ENCODE results near the gene WWOX. TPM values are rescaled to one million over a fixed set of nuclear protein-coding genes. Genes with fewer than 3 reads are reported as not detected.

Gene WWOX
- total and polyA plus RNA-seq, 2 of the 13 experiments (the other 11 are each of a cell fraction or from before 2014, with no cell fraction given) = 9.1 to 37.4 TPM

DNA sequence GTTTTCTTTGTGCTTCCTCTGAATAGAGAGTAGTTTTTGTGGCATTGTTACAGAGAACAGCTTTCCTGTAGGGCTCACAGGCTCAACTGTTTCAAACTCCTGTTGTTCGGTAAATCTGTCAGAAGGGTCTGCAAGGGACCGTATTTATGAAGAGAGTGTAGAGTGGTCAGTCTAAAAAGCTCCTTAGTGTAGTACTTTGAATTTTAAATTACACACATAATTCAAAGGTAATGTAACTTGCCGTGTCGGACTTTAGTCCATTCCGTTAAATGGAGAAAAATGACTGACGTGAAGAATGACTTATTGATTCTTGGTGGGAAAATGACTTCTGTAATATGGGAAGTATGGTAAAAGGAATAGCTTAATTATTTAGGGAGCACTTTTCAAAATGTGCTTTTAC, 190.9 kb downstream of the WWOX start:
- Histone ChIP-seq H4K20me1 (ENCODE audit: insufficient read depth, low read length) (no peaks in the 10 kb centered on the region), H2AFZ (ENCODE audit: low read length) (no peak overlapping the region), H3K4me2 (ENCODE audit: low read depth, low read length) (no peak overlapping the region), H3K27ac (ENCODE audit: extremely low read length, insufficient read depth, low read length) (peak overlapping the region; percentile 12), H3K4me1 (ENCODE audit: insufficient read depth, low read length) (peaks cover 66% of the 10 kb centered on the region), H3K27me3 (ENCODE audit: control insufficient read depth in 1 of 2, insufficient read depth in 2 of 2, low read length in 2 of 2) (no peaks in the 10 kb centered on the region), H3K36me3 (replicated peaks in 1 of 2; ENCODE audit: control insufficient read depth in 1 of 2, insufficient read depth in 2 of 2, low read length in 2 of 2) (no peaks in the 10 kb centered on the region), H3K4me3 (replicated peaks in 1 of 3; ENCODE audit: insufficient read depth in 1 of 3, low read depth in 2 of 3, low read length in 3 of 3) (no peak overlapping the region), H3K9ac (ENCODE audit: insufficient read depth, low read depth, low read length) (no peak overlapping the region), H3K79me2 (ENCODE audit: insufficient read depth, low read length) (no peaks in the 10 kb centered on the region), H3K9me3 (ENCODE audit: low read length) (no peaks in the 10 kb centered on the region)
- 89% methylated on average over 6 of the region's 6 CpGs for WGBS (ENCODE audit: low lambda C conversion rate)
- ATAC-seq (no peak), DNase-seq (ENCODE audit: low spot score) (no peak), FAIRE-seq (no peak)
- ChIA-PET CTCF (ENCODE audit: low intra/inter-chr PET ratio, low total read pairs) (no interaction called here), POLR2A (no interaction called here)
- intact Hi-C loops (cut with micrococcal nuclease; ENCODE audit: unreplicated experiment) (no loop called here), in situ Hi-C loops (cut with HindIII; ENCODE audit: extremely low pct_ligation_motif_present, low pct_unique_long_range_greater_than_20kb) (no loop called here)
- BruUV-seq (replicated peaks) = no TSS peak
- TF ChIP-seq YY1 (IDR thresholded peaks at IDR 0.05; ENCODE audit: insufficient read depth, insufficient replicate concordance, low read depth, low read length) = no peak
- TF ChIP-seq ZNF253 (CRISPR knock-in tag; IDR thresholded peaks at IDR 0.05; ENCODE audit: borderline replicate concordance) = no peak
- no peak for TF ChIP-seq TFE3 (CRISPR knock-in tag; IDR thresholded peaks at IDR 0.05)

DNA sequence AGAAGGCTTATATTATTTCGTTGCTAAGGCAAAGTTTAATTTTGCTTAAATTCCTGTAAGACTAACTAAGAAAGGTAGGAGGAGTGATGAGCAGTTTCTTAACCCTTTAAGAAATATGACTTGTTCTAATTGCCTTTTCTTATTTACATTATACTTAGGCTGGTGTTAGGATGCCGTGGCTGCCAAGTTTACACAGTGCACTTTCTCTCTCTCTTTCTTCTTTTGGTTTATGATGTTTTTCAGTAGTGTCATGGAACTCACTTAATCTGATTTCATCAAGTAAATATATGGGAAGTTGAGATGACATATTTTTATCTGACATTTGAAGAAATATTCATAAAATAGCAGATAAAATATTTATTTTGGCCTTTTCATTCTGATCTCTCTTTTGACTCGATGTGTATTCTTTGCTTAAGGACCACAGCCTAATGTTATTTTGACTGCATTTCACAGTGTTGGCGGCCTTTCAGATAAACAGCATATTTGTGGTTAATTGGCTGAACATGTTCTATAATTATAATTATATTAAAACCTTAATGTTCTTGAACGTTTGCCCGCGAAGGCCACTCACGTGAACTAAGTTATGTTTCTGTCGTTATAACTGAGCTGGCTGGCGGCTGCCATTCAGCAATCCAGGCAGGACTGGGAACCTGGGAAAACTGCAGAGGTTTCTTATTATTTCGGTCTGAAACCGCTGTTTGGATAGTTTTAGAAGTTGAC, 191.6 kb downstream of the WWOX start:
- FAIRE-seq (no peak), ATAC-seq (no peak), DNase-seq (ENCODE audit: low spot score) (no peak)
- no peak overlapping the region for H2AFZ ChIP-seq (ENCODE audit: low read length)
- no peaks in the 10 kb centered on the region for H3K27me3 ChIP-seq (ENCODE audit: control insufficient read depth in 1 of 2, insufficient read depth in 2 of 2, low read length in 2 of 2)
- TF ChIP-seq TEAD3 (CRISPR knock-in tag; optimal IDR thresholded peaks at IDR 0.05; ENCODE audit: borderline replicate concordance) (no peak), ZNF652 (CRISPR knock-in tag; IDR thresholded peaks at IDR 0.05; ENCODE audit: borderline replicate concordance, low read depth) (0 out of 2 replicates have a peak, but pooled peaks have one; percentile 28), FOXA1 (IDR thresholded peaks at IDR 0.05) (no peak), FOXA1 (CRISPR knock-in tag; IDR thresholded peaks at IDR 0.05) (0 out of 2 replicates have a peak, but pooled peaks have one; percentile 17), FOXA3 (CRISPR knock-in tag; IDR thresholded peaks at IDR 0.05) (peak; percentile 15; the same call in 1 of the 2 replicates), ZNF432 (CRISPR knock-in tag; IDR thresholded peaks at IDR 0.05; ENCODE audit: borderline replicate concordance) (no peak)
- H3K4me2 ChIP-seq (ENCODE audit: low read depth, low read length) = no peak overlapping the region
- 96% methylated on average over 12 of the region's 12 CpGs for WGBS (ENCODE audit: low lambda C conversion rate)
- H3K4me3 ChIP-seq (replicated peaks in 1 of 3; ENCODE audit: insufficient read depth in 1 of 3, low read depth in 2 of 3, low read length in 3 of 3) = no peak overlapping the region
- no peaks in the 10 kb centered on the region for H4K20me1 ChIP-seq (ENCODE audit: insufficient read depth, low read length)
- peaks cover 66% of the 10 kb centered on the region for H3K4me1 ChIP-seq (ENCODE audit: insufficient read depth, low read length)
- POLR2A ChIA-PET = no interaction called here
- no peaks in the 10 kb centered on the region for H3K79me2 ChIP-seq (ENCODE audit: insufficient read depth, low read length)
- CTCF ChIA-PET (ENCODE audit: low intra/inter-chr PET ratio, low total read pairs) = no interaction called here
- in situ Hi-C loops (cut with HindIII; ENCODE audit: extremely low pct_ligation_motif_present, low pct_unique_long_range_greater_than_20kb) = no loop called here
- intact Hi-C loops (cut with micrococcal nuclease; ENCODE audit: unreplicated experiment) = no loop called here
- H3K36me3 ChIP-seq (replicated peaks in 1 of 2; ENCODE audit: control insufficient read depth in 1 of 2, insufficient read depth in 2 of 2, low read length in 2 of 2) = no peaks in the 10 kb centered on the region
- H3K9me3 ChIP-seq (ENCODE audit: low read length) = no peaks in the 10 kb centered on the region
- no peak overlapping the region for H3K9ac ChIP-seq (ENCODE audit: insufficient read depth, low read depth, low read length)
- no peak overlapping the region for H3K27ac ChIP-seq (ENCODE audit: extremely low read length, insufficient read depth, low read length)
- no TSS peak for BruUV-seq (replicated peaks)
